Osteoblast (primary cell): ENCODE data around the gene PAIP1. TPM values are rescaled to one million over a fixed set of nuclear protein-coding genes. Genes with fewer than 3 reads are reported as not detected.

Experiments used
- DNase-seq: peaks from one replicate; pipeline ENCODE4 v3.0.0; 2011; ENCODE audit warnings: low spot score, mixed read lengths; ENCODE audit not compliant: insufficient read length; ENCODE audit errors: missing footprints
- H2AFZ ChIP-seq: 2 replicates; pipeline ENCODE4 v1.6.0; 2011; ENCODE audit warnings: mild to moderate bottlenecking, low read length
- H3K27ac ChIP-seq: 2 replicates; pipeline ENCODE4 v1.5.1; 2011; ENCODE audit warnings: mild to moderate bottlenecking, low read depth, low read length, moderate library complexity
- H3K27me3 ChIP-seq: 2 replicates; pipeline ENCODE4 v1.6.0; 2012; ENCODE audit warnings: mild to moderate bottlenecking, control low read depth, inconsistent platforms, low read length, moderate library complexity; ENCODE audit not compliant: insufficient read depth
- H3K36me3 ChIP-seq: 2 replicates; pipeline ENCODE4 v1.5.1; 2011; ENCODE audit warnings: mild to moderate bottlenecking, low read length, control low read depth, moderate library complexity; ENCODE audit not compliant: insufficient read depth
- H3K4me1 ChIP-seq: 2 replicates; pipeline ENCODE4 v1.5.1; 2011; ENCODE audit warnings: mild to moderate bottlenecking, low read length, control low read depth, moderate library complexity; ENCODE audit not compliant: insufficient read depth
- H3K4me2 ChIP-seq: 2 replicates; pipeline ENCODE4 v1.6.0; 2011; ENCODE audit warnings: mild to moderate bottlenecking, low read length; ENCODE audit not compliant: insufficient read depth
- H3K4me3 ChIP-seq: fragments of 200-600 bp; sonication (generic); 3 replicates; pipeline ENCODE4 v1.5.1; 2012; ENCODE audit warnings: mild to moderate bottlenecking, low read length, inconsistent platforms; ENCODE audit not compliant: insufficient read depth
- H3K79me2 ChIP-seq: 2 replicates; pipeline ENCODE4 v1.6.0; 2012; ENCODE audit warnings: mild to moderate bottlenecking, low read length, control low read depth, inconsistent platforms; ENCODE audit not compliant: insufficient read depth
- H3K9me3 ChIP-seq: 2 replicates; pipeline ENCODE4 v1.5.1; 2011; ENCODE audit warnings: low read depth, low read length, control low read depth
- H4K20me1 ChIP-seq: 2 replicates; pipeline ENCODE4 v1.6.0; 2012; ENCODE audit warnings: mild to moderate bottlenecking, low read length, control low read depth; ENCODE audit not compliant: insufficient read depth
- CTCF ChIP-seq: IDR thresholded peaks from 2 replicates; pipeline ENCODE4 v1.5.1; 2011; ENCODE audit warnings: mild to moderate bottlenecking, low read depth, low read length, moderate library complexity; ENCODE audit errors: extremely low read depth
- total RNA-seq: library from RNA; depleted of rRNA; stranded (reverse); fragments of >200 nt; gene quantifications from 2 replicates; pipeline ENCODE4 v1.2.3, GENCODE V29; 2012

PAIP1 gene
- total RNA-seq, 1 donor: 122 TPM

DNA sequence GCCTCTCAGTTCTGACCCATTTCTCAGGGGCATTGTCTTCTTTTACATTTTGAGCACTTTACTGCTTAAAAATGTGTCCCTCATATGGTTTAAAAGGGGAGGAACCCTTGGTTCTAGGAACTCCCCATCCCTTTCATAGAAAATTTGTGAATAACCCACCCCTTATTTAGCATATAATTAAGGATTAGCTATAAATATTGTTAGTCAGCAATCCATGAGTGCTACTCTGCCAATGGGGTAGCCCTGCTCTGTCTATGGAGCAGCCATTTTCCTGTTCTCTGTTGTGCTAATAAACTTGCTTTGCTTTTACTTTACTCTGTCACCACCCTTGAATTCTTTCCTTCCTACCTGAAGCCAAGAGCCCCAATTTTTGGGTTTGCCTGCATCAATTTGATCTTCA, 33.8 kb upstream of the PAIP1 start:
- H3K79me2 ChIP-seq: no peaks in the 10 kb centered on the region
- no peak for DNase-seq

GRCh38 chr5:43589310-43589709, 32.4 kb upstream of the PAIP1 start:
- DNase-seq: no peak
- no peak for TF ChIP-seq CTCF
- H3K4me3 ChIP-seq: no peak overlapping the region
- H3K4me2 ChIP-seq: no peak overlapping the region
- H3K9me3 ChIP-seq: no peaks in the 10 kb centered on the region
- H3K27me3 ChIP-seq: no peaks in the 10 kb centered on the region
- H3K79me2 ChIP-seq: no peaks in the 10 kb centered on the region
- H4K20me1 ChIP-seq: no peaks in the 10 kb centered on the region
- no peaks in the 10 kb centered on the region for H3K36me3 ChIP-seq
- no peaks in the 10 kb centered on the region for H3K4me1 ChIP-seq
- no peak overlapping the region for H3K27ac ChIP-seq
- H2AFZ ChIP-seq: no peak overlapping the region

More for the DNA sequence above, 33.8 kb upstream of the PAIP1 start:
- H3K4me1 ChIP-seq: no peaks in the 10 kb centered on the region
- H3K27me3 ChIP-seq: no peaks in the 10 kb centered on the region
- no peak overlapping the region for H3K4me3 ChIP-seq
- no peaks in the 10 kb centered on the region for H3K36me3 ChIP-seq
- no peak overlapping the region for H3K27ac ChIP-seq
- no peak for TF ChIP-seq CTCF
- no peak overlapping the region for H2AFZ ChIP-seq
- H3K4me2 ChIP-seq: no peak overlapping the region
- no peaks in the 10 kb centered on the region for H3K9me3 ChIP-seq
- H4K20me1 ChIP-seq: no peaks in the 10 kb centered on the region

- TF ChIP-seq CTCF: no peak
- H3K27ac ChIP-seq: no peak overlapping the region
- no peak for DNase-seq
- H3K79me2 ChIP-seq: no peaks in the 10 kb centered on the region
- H3K27me3 ChIP-seq: no peaks in the 10 kb centered on the region
- no peak overlapping the region for H3K4me3 ChIP-seq
- no peak overlapping the region for H3K4me2 ChIP-seq
- no peaks in the 10 kb centered on the region for H3K9me3 ChIP-seq
- no peak overlapping the region for H2AFZ ChIP-seq
- H4K20me1 ChIP-seq: no peaks in the 10 kb centered on the region
- H3K4me1 ChIP-seq: no peaks in the 10 kb centered on the region
- no peaks in the 10 kb centered on the region for H3K36me3 ChIP-seq
These were observed 32.0 kb upstream of the PAIP1 start for GRCh38 chr5:43588842-43589241.

GRCh38 chr5:43584166-43584699, 27.4 kb upstream of the PAIP1 start:
- H3K4me3 ChIP-seq: no peak overlapping the region
- H3K79me2 ChIP-seq: no peaks in the 10 kb centered on the region
- H4K20me1 ChIP-seq: no peaks in the 10 kb centered on the region
- no peak overlapping the region for H3K4me2 ChIP-seq
- no peaks in the 10 kb centered on the region for H3K9me3 ChIP-seq
- H2AFZ ChIP-seq: no peak overlapping the region
- no peak for TF ChIP-seq CTCF
- DNase-seq: no peak
- H3K36me3 ChIP-seq: no peaks in the 10 kb centered on the region
- H3K27ac ChIP-seq: no peak overlapping the region
- no peaks in the 10 kb centered on the region for H3K4me1 ChIP-seq
- no peaks in the 10 kb centered on the region for H3K27me3 ChIP-seq
